ENCODE data around the gene PTPN14.
"Not testable (repeated sequence)": the region's sequence is repeated elsewhere in the genome, so short reads cannot be mapped to it uniquely, and the experiment has no call there.

PTPN14 gene

DNA sequence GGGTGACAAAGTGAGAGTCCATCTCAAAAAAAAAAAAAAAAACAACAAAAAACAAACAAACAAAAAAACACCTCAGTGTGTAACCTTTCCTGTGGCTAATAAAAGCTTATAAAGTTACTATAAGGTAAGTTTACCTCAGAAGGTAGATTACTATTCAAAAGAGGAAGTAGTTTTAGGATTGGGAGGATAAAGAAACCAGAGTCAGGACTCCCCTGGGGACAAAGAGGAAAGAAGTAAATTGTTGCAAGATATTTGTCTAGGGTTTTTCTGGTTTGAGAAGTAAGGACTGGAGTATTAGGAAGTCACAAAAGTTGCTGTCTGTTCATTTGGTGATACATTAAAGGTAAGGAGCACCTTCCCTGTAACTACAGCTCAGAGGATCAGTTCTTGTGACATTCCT lies 27.8 kb upstream of the PTPN14 start:
- Mint-ChIP-seq H3K36me3 (ENCODE audit: insufficient read depth) (peaks cover 2% of the 10 kb centered on the region), H3K27me3 (no peaks in the 10 kb centered on the region), H3K4me1 (no peaks in the 10 kb centered on the region), H3K27ac (ENCODE audit: low read depth) (no peak overlapping the region), H3K4me3 (no peak overlapping the region), H3K9me3 (peaks cover 9% of the 10 kb centered on the region)
- ATAC-seq (replicated peaks; ENCODE audit: extremely low read depth, poor library complexity, severe bottlenecking) (no peak), DNase-seq (ENCODE audit: low spot score in 2 of 2) (no peak)

DNA sequence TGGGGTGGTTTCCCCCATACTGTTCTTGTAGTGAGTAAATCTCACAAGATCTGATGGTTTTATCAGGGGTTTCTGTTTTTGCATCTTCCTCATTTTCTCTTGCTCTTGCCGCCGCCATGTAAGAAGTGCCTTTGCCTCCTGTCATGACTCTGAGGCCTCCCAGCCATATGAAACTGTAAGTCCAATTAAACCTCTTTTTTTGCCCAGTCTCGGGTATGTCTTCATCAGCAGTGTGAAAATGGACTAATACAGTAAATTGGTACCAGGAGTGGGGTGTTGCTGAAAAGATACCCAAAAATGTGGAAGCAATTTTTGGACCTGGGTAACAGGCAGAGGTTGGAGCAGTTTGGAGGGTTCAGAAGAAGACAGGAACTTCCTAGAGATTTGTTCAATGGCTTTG lies 24.7 kb upstream of the PTPN14 start:
- ATAC-seq (replicated peaks; ENCODE audit: extremely low read depth, poor library complexity, severe bottlenecking); H3K27ac Mint-ChIP-seq (ENCODE audit: low read depth): not testable (repeated sequence)

DNA sequence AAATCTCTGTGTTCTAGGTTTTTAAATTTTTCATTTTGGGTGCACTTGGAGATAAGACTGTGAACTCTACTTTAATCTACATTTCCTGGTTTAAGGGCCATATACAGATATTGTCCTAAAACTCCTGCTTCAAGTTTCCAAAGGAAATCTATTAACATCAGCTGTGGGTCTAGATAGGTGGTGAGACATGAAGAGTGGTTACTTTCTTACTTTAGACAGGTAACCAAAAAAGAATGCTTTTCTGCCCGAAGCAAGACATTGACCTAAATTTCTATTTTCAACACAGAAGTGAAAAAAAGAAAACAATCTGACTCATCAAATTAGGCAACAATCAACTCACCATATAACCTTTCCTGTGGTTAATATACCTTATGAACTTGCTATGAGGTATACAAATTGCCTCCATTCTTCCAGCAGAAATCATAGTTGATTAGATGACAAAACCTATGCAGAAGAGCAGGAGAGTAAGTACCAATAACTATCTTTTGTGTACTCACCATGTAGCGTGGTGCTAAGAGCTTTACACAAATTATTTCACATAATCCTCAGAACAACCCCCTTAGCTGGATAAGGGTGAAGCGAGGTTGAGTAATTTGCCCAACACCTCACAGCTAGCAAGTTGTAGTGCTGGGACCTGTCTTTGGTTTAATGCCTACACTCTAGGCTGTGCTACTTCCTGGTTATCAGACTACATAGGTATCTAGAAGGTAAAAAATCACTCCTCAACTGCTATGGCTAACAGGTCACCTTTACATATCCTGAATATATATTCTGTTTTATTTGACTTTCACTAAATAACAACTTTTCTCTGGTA lies 23.4 kb upstream of the PTPN14 start:
- no peaks in the 10 kb centered on the region for H3K36me3 Mint-ChIP-seq (ENCODE audit: insufficient read depth)
- no peak overlapping the region for H3K27ac Mint-ChIP-seq (ENCODE audit: low read depth)
- H3K4me1 Mint-ChIP-seq: no peaks in the 10 kb centered on the region
- H3K9me3 Mint-ChIP-seq: peaks cover 9% of the 10 kb centered on the region
- ATAC-seq (replicated peaks; ENCODE audit: extremely low read depth, poor library complexity, severe bottlenecking) (no peak), DNase-seq (ENCODE audit: low spot score in 2 of 2) (no peak)
- peaks cover 11% of the 10 kb centered on the region for H3K27me3 Mint-ChIP-seq
- H3K4me3 Mint-ChIP-seq: no peak overlapping the region

More for the DNA sequence above, 24.7 kb upstream of the PTPN14 start:
- not testable (repeated sequence) for H3K4me3 Mint-ChIP-seq; H3K4me1 Mint-ChIP-seq; H3K27me3 Mint-ChIP-seq; DNase-seq (ENCODE audit: low spot score in 2 of 2); H3K36me3 Mint-ChIP-seq (ENCODE audit: insufficient read depth); H3K9me3 Mint-ChIP-seq

DNA sequence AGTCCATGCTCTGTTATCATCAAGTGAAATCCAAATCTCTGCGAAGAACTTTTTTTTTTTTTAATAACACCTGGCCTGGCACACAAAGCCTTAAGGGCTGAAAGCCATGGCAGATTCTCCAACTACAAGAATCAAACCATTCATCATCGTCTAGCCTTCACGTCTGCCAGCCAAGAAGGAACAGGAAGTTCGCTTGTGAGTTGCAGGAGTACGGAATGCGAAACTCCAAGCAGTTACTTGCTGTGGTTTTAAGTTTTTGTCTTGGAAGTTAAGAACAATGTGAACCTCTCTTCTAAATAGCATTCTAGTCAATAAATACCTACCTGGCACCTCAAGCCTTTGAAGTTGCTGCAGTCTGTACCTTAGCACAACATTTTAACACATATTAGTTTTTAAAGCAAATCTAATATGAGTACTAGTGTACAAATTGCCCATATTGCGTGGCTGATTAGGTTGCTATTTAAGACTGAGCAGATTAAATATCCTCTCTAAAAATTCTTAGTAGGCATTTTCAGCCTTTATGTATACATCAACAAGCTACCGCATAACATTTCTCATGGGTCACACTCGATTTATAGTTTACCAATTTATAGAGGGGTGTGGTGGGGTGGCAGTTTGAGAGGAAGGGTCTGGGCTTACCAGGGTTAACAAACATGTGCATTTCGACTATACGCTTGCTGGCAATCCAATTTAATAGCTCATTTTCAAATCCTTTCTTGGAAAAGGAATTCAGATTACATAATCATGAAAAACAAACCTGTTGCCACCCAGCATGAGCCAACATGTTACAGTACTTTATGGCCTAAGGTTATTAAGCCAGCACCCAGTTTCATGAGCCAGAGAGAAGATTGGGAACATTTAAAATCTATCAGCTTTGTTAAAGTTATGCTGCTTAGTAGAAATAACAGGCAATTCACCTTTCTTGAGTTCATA lies 22.2 kb upstream of the PTPN14 start:
- Mint-ChIP-seq H3K4me1 (no peaks in the 10 kb centered on the region), H3K27ac (ENCODE audit: low read depth) (no peak overlapping the region), H3K27me3 (peaks cover 21% of the 10 kb centered on the region), H3K36me3 (ENCODE audit: insufficient read depth) (no peaks in the 10 kb centered on the region), H3K4me3 (no peak overlapping the region), H3K9me3 (peaks cover 9% of the 10 kb centered on the region)
- no peak for ATAC-seq (replicated peaks; ENCODE audit: extremely low read depth, poor library complexity, severe bottlenecking)
- DNase-seq (ENCODE audit: low spot score in 2 of 2): no peak

DNA sequence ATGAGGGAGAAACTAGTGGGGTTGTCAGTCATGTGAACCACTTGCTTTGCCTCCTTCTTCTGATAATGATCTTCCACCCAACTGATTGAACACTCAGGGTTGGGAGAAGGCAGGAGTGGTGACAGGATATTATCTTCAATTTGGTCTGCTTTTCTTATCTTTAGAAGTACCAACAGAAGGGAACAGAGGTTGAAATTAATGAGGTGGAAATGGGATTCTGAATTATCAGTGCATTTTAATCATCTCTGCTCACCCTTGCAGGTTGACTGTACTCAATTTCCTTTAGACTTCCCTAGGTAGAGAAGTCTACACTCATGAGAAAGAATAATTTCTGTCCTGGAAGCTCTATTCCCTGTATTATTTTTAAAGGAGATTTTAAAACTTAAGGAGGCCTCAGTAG lies 19.9 kb upstream of the PTPN14 start:
- Mint-ChIP-seq H3K4me1 (no peaks in the 10 kb centered on the region), H3K4me3 (no peak overlapping the region), H3K36me3 (ENCODE audit: insufficient read depth) (no peaks in the 10 kb centered on the region), H3K9me3 (peaks cover 5% of the 10 kb centered on the region), H3K27ac (ENCODE audit: low read depth) (no peak overlapping the region), H3K27me3 (peaks cover 21% of the 10 kb centered on the region)
- DNase-seq (ENCODE audit: low spot score in 2 of 2): no peak
- no peak for ATAC-seq (replicated peaks; ENCODE audit: extremely low read depth, poor library complexity, severe bottlenecking)

DNA sequence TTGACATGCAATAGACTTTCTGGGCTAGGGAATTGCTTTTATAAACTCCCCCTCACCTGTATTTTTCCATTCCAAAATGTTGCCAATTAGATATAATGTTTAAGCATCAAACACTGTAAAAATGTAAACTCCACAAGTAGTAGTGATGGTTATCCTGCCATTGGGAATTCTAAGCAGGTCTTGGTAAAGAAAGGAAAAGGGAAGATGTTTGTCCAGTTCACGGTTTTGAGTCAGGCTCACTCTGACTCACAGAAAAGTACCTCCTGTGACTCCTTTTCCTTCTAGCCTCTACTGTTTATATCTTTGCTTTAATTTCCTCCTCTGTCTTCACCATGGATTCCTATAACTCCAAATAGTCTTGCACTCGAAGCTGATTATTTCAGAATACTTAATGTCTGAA lies 19.0 kb upstream of the PTPN14 start:
- DNase-seq (ENCODE audit: low spot score in 2 of 2) (no peak), ATAC-seq (replicated peaks; ENCODE audit: extremely low read depth, poor library complexity, severe bottlenecking) (no peak)
- peaks cover 21% of the 10 kb centered on the region for H3K27me3 Mint-ChIP-seq
- H3K4me3 Mint-ChIP-seq: no peak overlapping the region
- no peaks in the 10 kb centered on the region for H3K9me3 Mint-ChIP-seq
- H3K36me3 Mint-ChIP-seq (ENCODE audit: insufficient read depth): no peaks in the 10 kb centered on the region
- H3K27ac Mint-ChIP-seq (ENCODE audit: low read depth): no peak overlapping the region
- no peaks in the 10 kb centered on the region for H3K4me1 Mint-ChIP-seq

DNA sequence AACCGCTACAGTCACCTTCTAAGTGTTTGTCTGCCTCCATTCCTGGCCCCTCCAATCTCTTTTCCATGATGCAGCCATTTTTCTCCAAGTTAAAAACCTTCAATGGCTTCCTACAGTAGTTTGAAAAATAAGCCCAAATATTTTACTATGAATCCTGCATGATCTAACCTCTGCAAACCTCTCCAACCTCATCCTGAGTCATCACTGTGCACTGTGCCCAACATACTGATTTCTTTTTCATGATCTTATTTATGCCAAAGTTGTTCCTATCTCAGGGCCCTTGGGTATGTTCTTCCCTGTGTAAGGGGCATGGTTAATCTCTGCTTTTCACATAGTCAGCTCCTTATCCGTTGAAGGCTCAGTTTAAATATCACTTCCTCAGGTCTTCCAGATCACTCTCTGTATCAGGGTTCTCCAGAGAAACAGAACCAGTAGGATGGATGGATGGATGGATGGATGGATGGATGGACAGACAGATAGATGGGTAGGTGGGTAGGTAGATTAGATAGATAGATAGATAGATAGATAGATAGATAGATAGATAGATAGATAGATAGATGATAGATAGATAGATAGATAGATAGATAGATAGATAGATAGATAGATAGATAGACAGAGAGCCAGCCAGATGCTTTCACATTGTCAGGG lies 18.1 kb upstream of the PTPN14 start:
- no peak for ATAC-seq (replicated peaks; ENCODE audit: extremely low read depth, poor library complexity, severe bottlenecking)
- no peaks in the 10 kb centered on the region for H3K4me1 Mint-ChIP-seq
- no peak overlapping the region for H3K27ac Mint-ChIP-seq (ENCODE audit: low read depth)
- peaks cover 21% of the 10 kb centered on the region for H3K27me3 Mint-ChIP-seq
- no peaks in the 10 kb centered on the region for H3K9me3 Mint-ChIP-seq
- H3K36me3 Mint-ChIP-seq (ENCODE audit: insufficient read depth): no peaks in the 10 kb centered on the region
- DNase-seq (ENCODE audit: low spot score in 2 of 2): no peak
- no peak overlapping the region for H3K4me3 Mint-ChIP-seq

DNA sequence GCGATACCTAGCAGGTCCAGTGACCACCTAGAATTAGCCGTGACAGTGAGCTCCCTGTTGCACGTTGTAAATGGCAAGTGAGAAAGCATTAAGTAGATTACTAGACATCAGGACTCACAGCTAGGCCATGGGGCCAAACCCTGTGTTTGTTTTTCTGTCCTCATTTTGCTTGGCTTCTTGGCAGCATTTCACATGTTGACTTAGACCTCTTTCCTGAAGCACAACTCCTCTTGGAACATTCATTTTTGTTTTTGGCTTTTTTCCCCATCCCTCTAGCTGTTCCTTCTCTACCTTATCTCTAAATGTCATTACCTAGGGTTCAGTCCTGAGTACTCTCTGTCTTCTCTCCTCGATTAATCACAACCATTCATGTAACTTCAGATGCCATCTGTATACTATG lies 16.9 kb upstream of the PTPN14 start:
- Mint-ChIP-seq H3K36me3 (ENCODE audit: insufficient read depth) (no peaks in the 10 kb centered on the region), H3K27ac (ENCODE audit: low read depth) (no peak overlapping the region), H3K4me3 (no peak overlapping the region), H3K9me3 (no peaks in the 10 kb centered on the region), H3K4me1 (no peaks in the 10 kb centered on the region), H3K27me3 (peaks cover 21% of the 10 kb centered on the region)
- DNase-seq (ENCODE audit: low spot score in 2 of 2) (no peak), ATAC-seq (replicated peaks; ENCODE audit: extremely low read depth, poor library complexity, severe bottlenecking) (no peak)

DNA sequence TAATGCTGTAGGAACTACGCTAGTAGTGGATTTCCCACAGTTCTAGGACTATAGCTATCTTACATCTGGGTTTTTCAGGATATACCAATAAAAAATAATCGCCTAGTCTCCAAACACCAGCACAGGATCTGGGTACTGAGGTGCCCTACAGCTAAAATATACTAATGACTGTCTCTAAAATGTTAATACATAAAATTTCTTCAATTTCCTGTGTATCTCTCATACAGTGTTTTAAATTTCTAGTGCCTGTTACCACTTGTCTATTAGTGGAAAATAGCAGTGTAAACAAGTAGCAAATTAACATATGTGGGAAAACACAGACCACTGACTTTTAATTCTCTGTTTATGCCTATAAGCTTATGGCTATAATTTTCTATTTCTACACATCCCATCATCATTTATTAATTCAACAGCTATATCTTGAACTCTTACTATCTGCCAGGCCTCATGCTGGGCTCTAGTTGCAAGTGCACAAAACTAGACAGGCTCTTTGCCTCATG lies 16.1 kb upstream of the PTPN14 start:
- no peaks in the 10 kb centered on the region for H3K9me3 Mint-ChIP-seq
- H3K4me1 Mint-ChIP-seq: no peaks in the 10 kb centered on the region
- DNase-seq (ENCODE audit: low spot score in 2 of 2): no peak
- H3K27ac Mint-ChIP-seq (ENCODE audit: low read depth): no peak overlapping the region
- ATAC-seq (replicated peaks; ENCODE audit: extremely low read depth, poor library complexity, severe bottlenecking): no peak
- no peaks in the 10 kb centered on the region for H3K36me3 Mint-ChIP-seq (ENCODE audit: insufficient read depth)
- H3K27me3 Mint-ChIP-seq: peaks cover 21% of the 10 kb centered on the region
- H3K4me3 Mint-ChIP-seq: no peak overlapping the region

DNA sequence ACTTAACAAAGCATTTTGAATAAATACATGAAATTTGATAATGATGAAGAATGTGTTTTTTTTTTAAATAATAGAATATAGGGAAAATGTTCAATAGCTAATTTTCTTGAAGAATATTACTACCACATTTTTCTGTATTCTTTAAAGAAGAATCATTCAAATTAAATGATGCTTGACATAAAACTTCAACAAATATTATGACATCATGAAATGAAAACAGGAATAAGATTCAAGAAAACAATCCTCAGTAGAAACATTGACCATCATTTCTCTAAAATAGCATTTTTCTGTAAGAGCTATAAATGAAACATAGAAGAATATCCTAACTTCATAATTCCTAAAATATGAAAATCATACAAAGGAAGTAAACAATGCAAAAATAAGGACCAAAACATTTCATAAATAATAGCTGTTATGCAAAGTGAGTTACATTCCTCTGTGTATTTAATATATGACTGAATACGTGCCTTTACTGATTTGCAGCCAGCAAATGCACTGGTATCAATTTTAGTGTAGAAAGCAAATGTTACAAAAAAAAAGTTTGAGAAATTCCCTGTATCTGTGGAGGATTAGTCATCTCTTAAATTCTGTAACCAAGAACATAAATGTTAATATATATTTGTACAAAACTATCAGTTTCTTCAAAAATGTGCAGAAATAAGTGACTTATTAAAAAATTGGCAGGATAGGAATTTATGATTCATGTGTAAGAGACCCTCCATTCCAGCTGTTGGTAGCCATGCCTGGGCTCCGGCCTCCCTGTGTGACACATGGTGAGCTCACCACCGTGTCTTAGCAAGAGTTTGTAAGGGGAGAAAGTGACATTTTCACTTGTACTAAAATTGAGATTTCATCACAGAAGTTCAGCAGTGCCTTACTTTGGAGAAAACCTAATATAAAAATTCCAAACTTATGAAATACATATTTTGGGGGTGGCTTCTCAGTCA lies 15.0 kb upstream of the PTPN14 start:
- Mint-ChIP-seq H3K36me3 (ENCODE audit: insufficient read depth) (no peaks in the 10 kb centered on the region), H3K4me3 (no peak overlapping the region), H3K27ac (ENCODE audit: low read depth) (no peak overlapping the region), H3K9me3 (no peaks in the 10 kb centered on the region), H3K27me3 (peaks cover 31% of the 10 kb centered on the region), H3K4me1 (no peaks in the 10 kb centered on the region)
- ATAC-seq (replicated peaks; ENCODE audit: extremely low read depth, poor library complexity, severe bottlenecking) (no peak), DNase-seq (ENCODE audit: low spot score in 2 of 2) (no peak)

DNA sequence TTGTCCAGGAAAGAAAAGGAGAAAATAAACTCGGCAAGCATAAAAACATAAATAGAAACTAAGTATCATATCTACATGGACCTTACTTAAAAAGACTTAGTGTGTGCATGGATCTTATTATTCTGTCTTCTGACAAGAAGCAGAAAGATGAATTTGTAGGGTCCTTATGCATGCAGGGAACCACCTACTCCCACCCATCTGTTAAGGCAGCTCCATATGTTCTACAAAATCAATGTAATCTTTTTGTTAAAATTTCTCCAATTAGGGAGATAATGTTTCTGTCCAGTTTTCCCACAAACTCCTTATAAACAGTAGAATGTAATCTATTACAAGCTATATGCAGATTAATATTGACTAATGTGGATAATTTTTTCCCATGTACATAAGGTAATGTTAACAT lies 13.9 kb upstream of the PTPN14 start:
- no peak overlapping the region for H3K4me3 Mint-ChIP-seq
- DNase-seq (ENCODE audit: low spot score in 2 of 2) (no peak), ATAC-seq (replicated peaks; ENCODE audit: extremely low read depth, poor library complexity, severe bottlenecking) (no peak)
- H3K27me3 Mint-ChIP-seq: peaks cover 35% of the 10 kb centered on the region
- no peaks in the 10 kb centered on the region for H3K9me3 Mint-ChIP-seq
- H3K4me1 Mint-ChIP-seq: no peaks in the 10 kb centered on the region
- no peak overlapping the region for H3K27ac Mint-ChIP-seq (ENCODE audit: low read depth)
- H3K36me3 Mint-ChIP-seq (ENCODE audit: insufficient read depth): no peaks in the 10 kb centered on the region

DNA sequence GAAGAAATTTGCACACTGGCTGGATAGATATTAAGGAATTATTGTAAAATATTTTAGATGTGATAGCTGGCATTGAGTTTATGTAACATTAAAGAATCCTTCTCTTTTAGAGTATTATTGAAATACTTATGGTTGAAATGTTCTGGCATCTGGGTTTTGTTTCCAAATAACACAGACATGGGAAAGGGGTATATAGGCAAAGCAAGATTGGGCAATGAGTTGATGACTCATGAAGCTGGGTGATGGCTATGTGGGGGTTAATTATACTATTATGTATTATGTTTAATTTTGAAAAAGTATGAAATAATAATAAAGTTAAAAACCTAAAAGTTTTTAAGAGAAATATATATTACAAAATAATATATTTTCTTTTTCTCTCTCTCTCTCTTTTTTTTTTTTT lies 12.5 kb upstream of the PTPN14 start:
- Mint-ChIP-seq H3K4me1 (no peaks in the 10 kb centered on the region), H3K36me3 (ENCODE audit: insufficient read depth) (no peaks in the 10 kb centered on the region), H3K9me3 (no peaks in the 10 kb centered on the region), H3K27ac (ENCODE audit: low read depth) (no peak overlapping the region), H3K27me3 (peaks cover 33% of the 10 kb centered on the region), H3K4me3 (no peak overlapping the region)
- DNase-seq (ENCODE audit: low spot score in 2 of 2): no peak
- ATAC-seq (replicated peaks; ENCODE audit: extremely low read depth, poor library complexity, severe bottlenecking): no peak
